ENCODE data around the gene CLSTN2.

GRCh38 chr3:140265302-140265701 lies 330.3 kb downstream of the CLSTN2 start:
- TF ChIP-seq CTCF (conservative IDR thresholded peaks at IDR 0.05 in 1 of 2, IDR thresholded peaks at IDR 0.05 in 1 of 2; ENCODE audit: extremely low read depth in 1 of 2, insufficient read depth in 1 of 2, low read depth in 1 of 2, low read length in 2 of 2) = no peak
- no peak for TF ChIP-seq EZH2 (IDR thresholded peaks at IDR 0.05; ENCODE audit: borderline replicate concordance, low read length)
